Activated naive CD4-positive, alpha-beta T cell treated with anti-CD3 and anti-CD28 coated beads, Interleukin-2, amount 50 U/mL, for 24 hours (primary cell): ENCODE data around the gene TRNAU1AP.
A peak's percentile ranks its signal among the peaks of the same experiment; 100 is the strongest.
"Not testable (repeated sequence)": the region's sequence is repeated elsewhere in the genome, so short reads cannot be mapped to it uniquely, and the experiment has no call there.

Source experiments
- H3K27ac Mint-ChIP-seq: one replicate; pipeline ENCODE4 v1.8.0; 2021; ENCODE audit warnings: mild to moderate bottlenecking, mixed read lengths
- H3K27me3 Mint-ChIP-seq: one replicate; pipeline ENCODE4 v1.8.0; 2021; ENCODE audit warnings: mixed read lengths
- H3K36me3 Mint-ChIP-seq: one replicate; pipeline ENCODE4 v1.8.0; 2021; ENCODE audit warnings: mixed read lengths
- H3K4me1 Mint-ChIP-seq: one replicate; pipeline ENCODE4 v1.8.0; 2021; ENCODE audit warnings: mixed read lengths
- H3K4me3 Mint-ChIP-seq: one replicate; pipeline ENCODE4 v1.8.0; 2021; ENCODE audit warnings: mild to moderate bottlenecking, mixed read lengths
- H3K9me3 Mint-ChIP-seq: one replicate; pipeline ENCODE4 v1.8.0; 2021; ENCODE audit warnings: mixed read lengths

TRNAU1AP gene

DNA sequence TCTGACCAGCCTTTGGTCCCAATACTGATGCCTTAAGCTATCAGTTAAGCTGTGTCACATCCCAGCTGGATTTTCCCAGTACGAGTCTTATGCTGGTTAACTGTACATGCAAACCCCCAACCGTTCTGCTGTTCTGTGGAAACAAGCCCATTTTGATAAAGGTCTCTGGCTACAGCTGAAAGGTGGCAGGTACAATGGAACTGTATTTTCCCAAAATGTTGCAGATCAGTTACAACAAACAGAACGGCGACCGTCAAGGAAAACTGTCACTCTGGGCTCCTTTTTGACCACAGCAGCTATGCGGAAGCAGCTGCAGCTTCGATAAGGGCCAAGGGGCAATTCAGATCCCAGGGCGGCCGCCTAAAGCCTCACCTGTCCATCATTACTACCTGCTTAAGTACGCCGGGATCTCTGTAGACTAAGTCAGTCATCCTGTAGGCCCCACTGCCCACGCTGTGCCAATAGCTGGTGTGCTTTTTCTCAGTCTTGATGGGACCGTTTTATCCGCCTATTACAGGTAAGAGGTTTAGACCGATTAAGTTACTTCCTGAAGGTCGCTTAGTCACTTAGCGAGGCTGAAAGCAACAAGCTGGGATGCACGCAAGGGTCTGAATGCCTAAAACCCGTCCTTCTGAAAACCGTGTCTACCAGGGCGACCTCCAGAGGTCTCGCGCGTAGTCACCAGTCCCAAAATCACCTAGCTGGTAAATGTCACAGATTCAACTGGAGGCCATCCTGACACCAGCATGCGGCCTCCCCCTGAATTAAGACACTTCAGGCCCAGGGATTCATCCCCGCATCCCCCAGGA, 28.0 kb downstream of the TRNAU1AP start:
- H3K27me3 Mint-ChIP-seq = no peaks in the 10 kb centered on the region
- peak overlapping the region; percentile 97 for H3K27ac Mint-ChIP-seq
- peaks cover 25% of the 10 kb centered on the region for H3K36me3 Mint-ChIP-seq
- peaks cover 26% of the 10 kb centered on the region for H3K4me1 Mint-ChIP-seq
- no peaks in the 10 kb centered on the region for H3K9me3 Mint-ChIP-seq
- peak overlapping the region; percentile 98 for H3K4me3 Mint-ChIP-seq

DNA sequence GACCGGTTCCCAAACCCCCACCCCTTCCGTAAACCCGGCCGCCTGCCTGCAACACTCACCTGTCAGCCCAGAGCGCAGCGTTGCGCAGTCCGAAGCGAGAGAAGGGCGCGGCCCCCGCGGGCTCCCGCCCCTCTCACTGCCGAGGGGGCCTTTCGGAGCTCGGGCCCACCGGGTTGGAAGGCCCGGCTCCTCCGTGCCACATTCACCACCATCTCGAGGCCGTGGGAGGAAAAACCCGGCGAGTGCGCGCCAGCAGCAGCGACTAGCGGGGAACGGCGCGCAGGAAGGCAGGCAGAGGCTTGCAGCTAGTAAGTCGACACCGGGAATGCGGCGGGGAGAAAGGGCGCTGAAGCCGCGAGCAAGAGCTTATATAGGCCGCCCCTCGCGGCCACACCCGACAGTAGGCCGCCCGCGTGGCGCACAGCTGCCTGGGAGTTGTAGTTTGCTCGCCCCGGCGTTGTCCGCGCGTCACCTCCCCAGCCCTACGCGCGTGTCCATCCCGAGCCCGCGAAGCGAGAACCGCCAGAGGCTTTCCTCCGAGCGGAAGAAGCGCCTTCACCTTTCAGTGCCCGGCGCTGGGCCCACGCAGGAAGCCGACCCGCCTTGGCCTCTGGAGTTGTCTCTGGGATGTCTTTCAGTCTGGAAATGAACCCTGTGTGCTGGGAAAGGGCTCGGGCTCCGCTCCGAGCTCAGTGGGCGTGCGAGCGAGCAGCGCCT, 28.8 kb downstream of the TRNAU1AP start:
- H3K9me3 Mint-ChIP-seq = no peaks in the 10 kb centered on the region

DNA sequence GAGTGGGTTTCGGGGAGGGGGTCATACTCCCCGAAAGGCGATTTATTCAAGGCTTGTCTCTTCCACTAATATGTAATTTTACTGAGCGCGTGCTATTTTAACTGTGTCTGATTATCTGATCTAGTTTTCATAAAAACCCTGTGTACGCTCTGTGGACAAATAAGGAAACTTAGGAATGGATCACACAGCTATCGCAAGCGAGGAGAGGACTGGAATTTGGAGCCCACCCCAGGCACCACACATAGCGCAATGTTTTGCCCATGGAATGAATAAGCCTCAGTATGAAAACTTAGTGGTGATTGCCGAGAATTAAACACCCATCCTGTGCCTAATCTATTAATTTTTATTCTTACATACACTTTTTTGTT, 29.3 kb downstream of the TRNAU1AP start:
- no peaks in the 10 kb centered on the region for H3K9me3 Mint-ChIP-seq
- peak overlapping the region; percentile 98 for H3K4me3 Mint-ChIP-seq
- H3K4me1 Mint-ChIP-seq = peaks cover 26% of the 10 kb centered on the region
- H3K27ac Mint-ChIP-seq = peak overlapping the region; percentile 97
- H3K27me3 Mint-ChIP-seq = no peaks in the 10 kb centered on the region
- peaks cover 25% of the 10 kb centered on the region for H3K36me3 Mint-ChIP-seq

More for the DNA sequence above, 28.8 kb downstream of the TRNAU1AP start:
- Mint-ChIP-seq H3K27me3 (no peaks in the 10 kb centered on the region), H3K4me3 (peak overlapping the region; percentile 98), H3K36me3 (peaks cover 25% of the 10 kb centered on the region), H3K27ac (peak overlapping the region; percentile 97), H3K4me1 (peaks cover 26% of the 10 kb centered on the region)

DNA sequence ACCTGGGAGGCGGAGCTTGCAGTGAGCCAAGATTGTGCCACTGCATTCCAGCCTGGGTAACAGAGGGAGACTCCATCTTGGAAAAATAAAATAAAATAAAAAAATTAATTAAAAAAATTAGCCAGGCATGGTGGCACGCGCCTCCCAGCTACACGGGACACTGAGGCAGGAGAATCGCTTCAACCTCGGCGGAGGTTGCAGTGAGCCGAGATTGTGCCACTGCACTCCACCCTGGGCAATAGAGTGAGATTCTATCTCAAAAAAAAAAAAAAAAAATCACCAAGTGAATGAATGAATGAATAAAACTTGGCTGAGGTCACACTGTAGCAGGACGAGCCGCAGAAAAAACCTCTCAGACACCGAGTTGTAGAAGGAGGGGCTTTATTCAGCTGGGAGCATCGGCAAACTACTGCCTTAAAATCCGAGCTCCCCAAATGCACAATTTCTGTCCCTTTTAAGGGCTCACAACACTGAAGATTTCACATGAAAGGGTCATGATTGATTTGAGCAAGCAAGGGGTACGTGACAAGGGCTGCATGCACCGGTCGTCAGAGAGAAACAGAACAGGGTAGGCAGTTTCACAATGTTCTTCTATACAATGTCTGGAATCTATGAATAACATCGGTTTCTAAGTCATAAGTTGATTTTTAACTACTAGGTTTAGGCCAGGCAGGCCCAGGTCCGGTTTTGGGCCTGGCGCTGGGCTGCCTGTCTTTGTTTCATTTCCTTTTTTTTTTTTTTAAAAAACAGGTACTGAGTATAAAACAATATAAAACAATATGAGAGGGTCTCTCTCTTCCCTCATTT, 33.9 kb downstream of the TRNAU1AP start:
- H3K4me1 Mint-ChIP-seq, H3K27ac Mint-ChIP-seq, H3K4me3 Mint-ChIP-seq, H3K9me3 Mint-ChIP-seq, H3K27me3 Mint-ChIP-seq, H3K36me3 Mint-ChIP-seq: not testable (repeated sequence)

DNA sequence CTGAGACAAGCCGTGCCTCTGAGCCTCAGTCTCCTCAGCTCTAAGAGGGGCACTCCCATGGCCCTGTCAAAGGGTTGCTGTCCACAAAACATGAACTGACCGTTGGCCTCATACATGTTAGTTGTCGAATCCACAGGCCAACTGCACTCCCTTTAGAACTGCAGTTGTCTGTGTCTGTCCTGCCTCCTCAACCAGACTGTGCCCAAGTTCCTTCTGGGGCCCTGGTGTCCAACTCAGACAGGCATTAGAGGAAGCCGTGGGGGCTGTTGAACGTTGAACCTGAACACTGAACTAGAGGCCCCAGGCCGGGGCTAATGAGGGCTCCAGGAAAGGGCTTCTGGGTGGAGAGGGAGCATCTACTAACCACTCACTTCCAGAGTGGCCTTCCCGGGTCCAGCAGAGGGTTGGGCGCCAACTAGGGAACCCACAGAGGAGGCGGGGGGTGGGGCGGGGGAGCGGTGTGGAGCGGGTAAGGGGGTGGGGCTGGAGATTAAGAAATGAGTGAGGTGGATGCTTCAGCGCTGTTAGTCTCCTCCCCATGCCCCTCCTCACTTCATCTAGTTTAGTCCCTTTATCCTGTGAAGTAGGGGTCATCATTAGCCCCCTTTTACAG, 38.9 kb downstream of the TRNAU1AP start, which contains the start of gene RAB42:
Gene RAB42 (plus strand): TSS at position 558 of the 613 bp plus-strand sequence. CDS start 247 bp downstream, outside the sequence.
- Mint-ChIP-seq H3K9me3 (no peaks in the 10 kb centered on the region), H3K27ac (no peak within 1 kb of the TSS)

DNA sequence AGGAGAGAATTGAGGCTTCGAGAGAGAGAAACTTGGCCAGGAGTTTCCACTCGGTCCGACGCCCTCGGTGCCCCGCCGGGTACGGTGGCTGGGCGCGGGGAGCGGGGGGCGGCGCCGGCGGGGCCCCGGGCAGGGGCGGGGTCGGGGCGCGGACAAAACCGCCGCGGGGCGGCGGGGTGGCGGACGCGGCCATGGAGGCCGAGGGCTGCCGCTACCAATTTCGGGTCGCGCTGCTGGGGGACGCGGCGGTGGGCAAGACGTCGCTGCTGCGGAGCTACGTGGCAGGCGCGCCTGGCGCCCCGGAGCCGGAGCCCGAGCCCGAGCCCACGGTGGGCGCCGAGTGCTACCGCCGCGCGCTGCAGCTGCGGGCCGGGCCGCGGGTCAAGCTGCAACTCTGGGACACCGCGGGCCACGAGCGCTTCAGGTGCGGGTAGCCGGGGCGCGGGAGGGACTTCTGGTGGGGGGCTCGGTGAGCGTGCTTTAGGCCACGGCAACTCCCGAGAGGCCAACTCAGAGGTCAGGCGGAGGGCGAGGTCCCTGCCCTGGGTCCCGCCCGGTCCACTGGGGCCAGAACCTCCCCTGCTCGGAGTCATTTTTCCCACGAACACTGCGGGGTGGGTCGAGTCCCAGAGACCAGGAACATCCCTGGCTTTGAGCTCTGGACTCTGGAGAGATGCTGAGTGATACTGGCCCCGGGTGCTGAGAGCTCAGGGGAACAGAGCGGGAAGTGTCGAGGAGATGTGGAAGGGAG, 39.6 kb downstream of the TRNAU1AP start:
- peak overlapping the region; percentile 80 for H3K4me3 Mint-ChIP-seq
- peaks cover 2% of the 10 kb centered on the region for H3K27me3 Mint-ChIP-seq
- H3K9me3 Mint-ChIP-seq = no peaks in the 10 kb centered on the region
- no peak overlapping the region for H3K27ac Mint-ChIP-seq
- H3K4me1 Mint-ChIP-seq = peaks cover 4% of the 10 kb centered on the region
- peaks cover 1% of the 10 kb centered on the region for H3K36me3 Mint-ChIP-seq

More for the DNA sequence above, 38.9 kb downstream of the TRNAU1AP start, which contains the start of gene RAB42:
- Mint-ChIP-seq H3K36me3 (peaks cover 1% of the 10 kb centered on the region), H3K4me1 (peaks cover 4% of the 10 kb centered on the region), H3K27me3 (peaks cover 2% of the 10 kb centered on the region), H3K4me3 (peak within 1 kb of the TSS; percentile 80)

DNA sequence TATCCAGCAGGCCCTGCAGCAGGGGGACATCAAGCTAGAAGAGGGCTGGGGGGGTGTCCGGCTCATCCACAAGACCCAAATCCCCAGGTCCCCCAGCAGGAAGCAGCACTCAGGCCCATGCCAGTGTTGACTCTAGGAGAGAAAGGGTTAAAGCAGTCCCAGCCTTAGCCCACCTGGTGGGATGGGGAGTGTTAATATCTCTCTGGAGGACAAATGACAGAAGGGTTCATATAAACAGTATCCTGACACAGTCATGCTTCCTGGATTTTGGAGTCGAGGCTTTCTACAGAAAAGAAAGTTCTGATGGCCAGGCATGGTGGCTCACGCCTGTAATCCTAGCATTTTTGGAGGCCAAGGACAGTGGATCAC, 41.1 kb downstream of the TRNAU1AP start:
- H3K36me3 Mint-ChIP-seq, H3K27me3 Mint-ChIP-seq, H3K4me3 Mint-ChIP-seq, H3K27ac Mint-ChIP-seq, H3K4me1 Mint-ChIP-seq, H3K9me3 Mint-ChIP-seq: not testable (repeated sequence)

DNA sequence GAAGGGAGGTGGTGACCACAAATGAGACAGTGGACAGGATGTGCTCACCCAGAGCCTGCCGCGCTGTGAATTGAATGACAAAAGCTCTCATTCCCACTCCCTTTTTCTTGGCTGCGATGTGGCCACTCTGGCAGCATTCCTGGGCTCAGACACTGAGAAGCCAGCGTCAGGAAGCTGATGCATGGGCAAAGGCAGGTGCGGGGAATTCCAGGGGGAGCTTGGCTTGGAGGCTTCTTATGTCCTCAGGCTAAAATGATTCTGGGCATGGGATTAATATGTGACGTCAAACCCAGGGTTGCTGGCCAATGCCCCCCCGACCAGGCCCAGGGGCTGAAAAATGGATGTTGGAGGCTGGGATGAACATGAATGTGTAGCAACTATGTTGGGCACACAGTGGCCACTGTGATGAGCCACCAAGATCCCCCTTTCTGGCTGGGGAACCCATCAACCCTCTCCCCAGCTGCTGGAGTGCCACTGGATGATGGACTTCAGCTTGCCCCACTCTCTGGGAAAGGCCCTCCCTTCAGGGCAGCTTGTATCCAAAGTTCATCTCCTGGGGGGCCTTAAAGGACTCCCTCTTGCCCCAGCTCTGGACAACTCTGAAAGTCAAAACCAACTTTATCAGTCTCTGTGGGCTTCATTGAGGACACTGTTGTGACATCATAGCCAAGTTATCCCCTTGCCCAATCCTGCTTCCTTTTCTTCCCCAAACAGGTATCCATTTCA, 42.0 kb downstream of the TRNAU1AP start:
- not testable (repeated sequence) for H3K27me3 Mint-ChIP-seq, H3K4me3 Mint-ChIP-seq, H3K27ac Mint-ChIP-seq, H3K36me3 Mint-ChIP-seq, H3K9me3 Mint-ChIP-seq, H3K4me1 Mint-ChIP-seq

DNA sequence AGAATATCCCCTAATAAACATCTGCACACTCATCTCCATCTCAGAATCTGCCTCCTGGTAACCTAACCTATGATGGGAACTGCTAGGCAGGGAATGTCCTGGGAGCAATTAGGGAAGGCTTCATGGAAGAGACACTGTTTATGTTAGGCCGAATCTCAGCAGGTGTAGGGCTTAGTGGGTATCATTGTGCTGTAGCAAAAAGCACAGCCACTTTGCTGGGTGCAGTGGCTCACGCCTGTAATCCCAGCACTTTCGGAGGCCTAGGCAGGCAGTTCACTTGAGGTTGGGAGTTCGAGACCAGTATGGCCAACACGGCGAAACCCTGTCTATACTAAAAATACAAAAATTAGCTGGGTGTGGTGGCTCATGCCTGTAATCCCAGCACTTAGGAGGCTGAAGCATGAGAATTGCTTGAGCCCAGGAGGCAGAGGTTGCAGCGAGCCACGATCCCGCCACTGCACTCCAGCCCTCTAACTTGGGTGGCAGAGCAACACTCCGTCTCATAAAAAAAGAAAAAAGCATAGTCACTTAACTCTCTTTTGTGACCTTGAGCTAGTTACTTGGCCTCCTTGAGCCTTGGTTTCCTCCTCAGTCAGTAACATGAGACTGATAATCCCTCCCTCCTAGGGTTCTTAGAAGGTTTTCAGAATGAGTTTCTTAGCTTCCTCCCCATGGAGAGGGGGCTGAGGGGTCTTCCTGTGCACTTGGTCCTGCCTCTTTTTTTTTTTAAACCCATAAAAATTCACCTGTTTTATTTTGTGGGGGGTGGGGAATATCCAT, 42.7 kb downstream of the TRNAU1AP start:
- no peak overlapping the region for H3K27ac Mint-ChIP-seq
- peaks cover 2% of the 10 kb centered on the region for H3K27me3 Mint-ChIP-seq
- H3K4me1 Mint-ChIP-seq = peaks cover 4% of the 10 kb centered on the region
- peaks cover 1% of the 10 kb centered on the region for H3K36me3 Mint-ChIP-seq
- no peak overlapping the region for H3K4me3 Mint-ChIP-seq
- H3K9me3 Mint-ChIP-seq = no peaks in the 10 kb centered on the region

DNA sequence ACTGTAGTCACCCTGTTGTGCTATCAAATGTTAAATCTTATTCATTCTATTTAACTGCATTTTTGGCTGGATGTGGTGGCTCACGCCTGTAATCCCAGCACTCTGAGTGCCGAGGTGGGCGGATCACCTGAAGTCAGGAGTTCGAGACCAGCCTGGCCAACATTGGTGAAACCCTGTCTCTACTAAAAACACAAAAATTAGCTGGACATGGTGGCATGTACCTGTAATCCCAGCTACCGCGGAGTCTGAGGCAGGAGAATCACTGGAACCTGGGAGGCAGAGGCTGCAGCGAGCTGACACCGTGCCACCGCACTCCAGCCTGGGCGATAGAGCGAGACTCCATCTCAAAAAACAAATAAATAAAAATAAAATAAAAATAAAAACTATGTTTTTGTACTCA, 43.4 kb downstream of the TRNAU1AP start:
- H3K4me3 Mint-ChIP-seq, H3K27ac Mint-ChIP-seq, H3K9me3 Mint-ChIP-seq, H3K4me1 Mint-ChIP-seq, H3K27me3 Mint-ChIP-seq, H3K36me3 Mint-ChIP-seq: not testable (repeated sequence)

DNA sequence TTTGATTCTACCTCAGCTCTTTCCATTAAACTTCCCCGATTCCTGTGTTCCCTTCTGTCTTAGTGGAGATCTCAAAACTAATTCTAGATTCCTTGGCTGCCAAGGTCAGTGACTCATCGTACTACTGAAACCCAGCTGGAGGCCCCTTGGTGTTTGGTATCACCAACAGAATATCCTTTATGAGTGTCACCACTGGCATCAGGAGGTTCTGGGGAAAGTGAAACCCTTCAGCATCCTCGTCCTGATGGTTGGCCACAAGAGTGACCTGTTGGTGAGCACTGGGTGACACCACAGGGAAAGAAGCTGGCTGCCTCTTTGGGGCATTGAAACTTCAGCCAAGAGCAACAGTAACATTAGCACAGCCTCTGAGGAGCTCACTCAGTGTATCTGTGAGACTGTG, 48.8 kb downstream of the TRNAU1AP start:
- Mint-ChIP-seq H3K4me3 (no peak overlapping the region), H3K9me3 (no peaks in the 10 kb centered on the region)

DNA sequence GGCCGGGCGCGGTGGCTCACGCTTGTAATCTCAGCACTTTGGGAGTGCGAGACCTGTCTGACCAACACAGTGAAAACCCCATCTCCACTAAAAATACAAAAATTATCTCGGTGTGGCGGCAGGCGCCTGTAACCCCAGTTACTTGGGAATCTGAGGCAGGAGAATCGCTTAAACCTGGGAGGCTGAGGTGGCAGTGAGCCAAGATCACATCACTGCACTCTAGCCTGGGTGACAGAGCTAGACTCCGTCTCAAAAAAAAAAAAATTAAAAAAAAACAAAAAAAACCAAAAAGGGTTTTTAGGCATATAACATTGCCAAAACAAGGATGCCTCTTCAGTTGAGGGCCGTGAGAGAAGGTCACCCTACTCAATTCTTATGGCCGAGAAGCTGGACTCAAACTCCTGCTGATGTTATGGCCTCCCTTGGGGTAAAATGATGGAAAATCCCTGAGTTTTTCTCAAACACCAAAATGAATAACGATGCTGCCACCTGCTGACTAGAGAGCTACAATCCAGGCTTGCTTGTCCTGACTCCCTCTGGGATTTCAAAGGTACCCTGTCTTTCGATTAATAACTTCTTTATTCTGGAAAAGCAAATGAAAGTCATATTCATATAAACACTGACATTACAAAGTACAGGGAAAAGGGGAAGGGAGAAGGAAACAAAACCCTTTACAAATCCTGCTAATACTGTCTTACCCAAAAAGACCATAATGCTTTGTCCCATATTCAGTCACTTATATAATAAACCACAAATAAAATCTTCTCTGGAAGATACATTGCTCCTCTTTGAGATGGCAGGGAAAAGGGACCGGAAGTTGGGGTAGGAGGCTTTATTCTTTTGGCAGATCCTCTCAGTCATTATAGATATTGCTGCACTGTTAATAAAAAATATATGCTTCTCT, 49.9 kb downstream of the TRNAU1AP start:
- Mint-ChIP-seq H3K36me3 (peaks cover 6% of the 10 kb centered on the region), H3K27me3 (no peaks in the 10 kb centered on the region), H3K9me3 (no peaks in the 10 kb centered on the region), H3K4me1 (no peaks in the 10 kb centered on the region), H3K4me3 (no peak overlapping the region), H3K27ac (no peak overlapping the region)

More for the DNA sequence above, 48.8 kb downstream of the TRNAU1AP start:
- Mint-ChIP-seq H3K27ac (no peak overlapping the region), H3K36me3 (peaks cover 6% of the 10 kb centered on the region), H3K4me1 (no peaks in the 10 kb centered on the region), H3K27me3 (no peaks in the 10 kb centered on the region)

DNA sequence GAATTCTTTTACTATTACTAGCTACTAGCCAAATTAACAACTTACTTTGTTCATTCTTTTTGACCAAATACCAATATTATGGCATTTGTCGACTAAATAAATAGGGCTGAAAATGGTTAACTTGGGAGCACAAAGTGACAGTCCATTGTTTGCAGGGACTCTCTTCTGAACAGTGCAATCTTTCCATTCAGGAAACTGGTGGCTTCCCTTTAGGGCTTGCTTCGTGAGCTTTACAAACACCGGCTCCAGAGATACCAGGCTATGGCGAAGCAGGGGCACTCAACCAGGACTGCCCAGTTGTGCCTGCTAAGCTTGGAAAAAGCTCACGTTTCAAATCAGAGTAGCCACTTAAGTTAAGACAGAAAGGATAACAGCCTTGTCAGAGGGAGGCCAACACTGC, 51.5 kb downstream of the TRNAU1AP start:
- Mint-ChIP-seq H3K36me3 (peaks cover 6% of the 10 kb centered on the region), H3K4me1 (no peaks in the 10 kb centered on the region), H3K27me3 (no peaks in the 10 kb centered on the region), H3K4me3 (no peak overlapping the region), H3K9me3 (no peaks in the 10 kb centered on the region), H3K27ac (no peak overlapping the region)
